IMR-90 (cell line): ENCODE results near the gene NPS. TPM values are rescaled to one million over a fixed set of nuclear protein-coding genes. Genes with fewer than 3 reads are reported as not detected.

Source experiments
- ATAC-seq: fragments of 200-7000 bp; cut with Tn5 transposase; 2 replicates; pipeline ENCODE4 v1.9.1; 2020; ENCODE audit warnings: low read depth, mild to moderate bottlenecking, moderate library complexity
- BruUV-seq: library from RNA; stranded (reverse); fragments of 400-500 nt; replicated peaks from 2 replicates; lab custom pipeline; 2021; lab: Mats Ljungman, UMichigan
- CTCF ChIA-PET: fragments of 300-600 bp; formaldehyde crosslinking; extraction: SDS; loops from one replicate; lab custom pipeline; 2021; ENCODE audit warnings: antibody characterized with exemption; lab: Yijun Ruan, JAX
- POLR2A ChIA-PET: fragments of 300-600 bp; sonication (Branson Sonifier 250); formaldehyde crosslinking; loops from one replicate; lab custom pipeline; 2022; ENCODE audit warnings: antibody characterized with exemption; ENCODE audit not compliant: unreplicated experiment; lab: Charles Lee
- DNase-seq: peaks from one replicate; pipeline ENCODE4 v3.0.0; 2013
- H2AFZ ChIP-seq: replicated peaks from 2 replicates; pipeline ENCODE3; 2013; ENCODE audit warnings: low read length, mild to moderate bottlenecking; ENCODE audit not compliant: poor library complexity
- H2AK5ac ChIP-seq: 2 replicates; pipeline ENCODE4 v1.6.1; 2013; ENCODE audit warnings: low read depth, low read length, inconsistent platforms
- H2AK9ac ChIP-seq: replicated peaks from 2 replicates; pipeline ENCODE3; 2013; ENCODE audit warnings: mild to moderate bottlenecking, low read depth, low read length, moderate library complexity; ENCODE audit not compliant: poor library complexity
- H2BK120ac ChIP-seq: 2 replicates; pipeline ENCODE4 v1.6.1; 2013; ENCODE audit warnings: low read depth, low read length, inconsistent platforms
- H2BK15ac ChIP-seq: 3 replicates; pipeline ENCODE4 v1.6.1; 2013; ENCODE audit warnings: low read depth, low read length, inconsistent platforms
- H2BK20ac ChIP-seq: 2 replicates; pipeline ENCODE4 v1.6.1; 2013; ENCODE audit warnings: low read depth, mild to moderate bottlenecking, inconsistent platforms, low read length, moderate library complexity
- H2BK5ac ChIP-seq: 2 replicates; pipeline ENCODE4 v1.6.1; 2013; ENCODE audit warnings: mild to moderate bottlenecking, low read depth, low read length, inconsistent platforms; ENCODE audit not compliant: poor library complexity, severe bottlenecking
- H3K14ac ChIP-seq: replicated peaks from 2 replicates; pipeline ENCODE4 v1.6.1; 2013; ENCODE audit warnings: low read depth, low read length, inconsistent platforms
- H3K18ac ChIP-seq: 2 replicates; pipeline ENCODE4 v1.6.1; 2013; ENCODE audit warnings: low read depth, low read length, control low read depth
- H3K23ac ChIP-seq: 2 replicates; pipeline ENCODE4 v1.6.1; 2013; ENCODE audit warnings: low read depth, low read length, inconsistent platforms
- H3K27ac ChIP-seq: 2 replicates; pipeline ENCODE4 v1.5.1; 2013; ENCODE audit warnings: mild to moderate bottlenecking, control low read depth, low read length; ENCODE audit not compliant: insufficient read depth
- H3K27me3 ChIP-seq: 2 replicates; pipeline ENCODE4 v1.6.1; 2013; ENCODE audit warnings: low read length; ENCODE audit not compliant: control insufficient read depth, insufficient read depth
- H3K36me3 ChIP-seq: 2 replicates; pipeline ENCODE4 v1.6.1; 2013; ENCODE audit warnings: low read length, mixed read lengths; ENCODE audit not compliant: control insufficient read depth, insufficient read depth
- H3K4ac ChIP-seq: 2 replicates; pipeline ENCODE4 v1.6.1; 2013; ENCODE audit warnings: low read depth, low read length, inconsistent platforms
- H3K4me1 ChIP-seq: 2 replicates; pipeline ENCODE4 v1.6.1; 2013; ENCODE audit warnings: low read length, mixed read lengths; ENCODE audit not compliant: control insufficient read depth, insufficient read depth
- H3K4me2 ChIP-seq: 2 replicates; pipeline ENCODE4 v1.6.1; 2013; ENCODE audit warnings: low read depth, mild to moderate bottlenecking, control low read depth, low read length, moderate library complexity
- H3K4me3 ChIP-seq: 2 replicates; pipeline ENCODE4 v1.5.1; 2013; ENCODE audit warnings: low read depth, mild to moderate bottlenecking, control low read depth, low read length, moderate library complexity; ENCODE audit not compliant: insufficient read depth
- H3K56ac ChIP-seq: 2 replicates; pipeline ENCODE4 v1.6.1; 2013; ENCODE audit warnings: low read length, inconsistent platforms; ENCODE audit not compliant: insufficient read depth; ENCODE audit errors: extremely low read depth
- H3K79me1 ChIP-seq, 2 experiments: 2 replicates each; pipeline ENCODE4 v1.6.1; 2013; ENCODE audit warnings: low read length in 2 of 2, inconsistent platforms in 1 of 2, low read depth in 1 of 2
- H3K9ac ChIP-seq: 2 replicates; pipeline ENCODE4 v1.6.1; 2013; ENCODE audit warnings: low read depth, low read length, control low read depth
- H3K9me1 ChIP-seq: 2 replicates; pipeline ENCODE4 v1.6.1; 2013; ENCODE audit warnings: low read length, inconsistent platforms; ENCODE audit not compliant: insufficient read depth
- H3K9me3 ChIP-seq: 2 replicates; pipeline ENCODE4 v1.6.1; 2013; ENCODE audit warnings: low read length; ENCODE audit not compliant: control insufficient read depth, insufficient read depth
- H4K20me1 ChIP-seq: 2 replicates; pipeline ENCODE4 v1.6.1; 2013; ENCODE audit warnings: low read length, inconsistent platforms; ENCODE audit not compliant: insufficient read depth
- H4K5ac ChIP-seq: 2 replicates; pipeline ENCODE4 v1.6.1; 2013; ENCODE audit warnings: mild to moderate bottlenecking, low read depth, low read length, control low read depth
- H4K8ac ChIP-seq, 2 experiments: 2 replicates each; pipeline ENCODE4 v1.6.1; 2013; ENCODE audit warnings: low read depth in 2 of 2, low read length in 2 of 2, control low read depth in 1 of 2, inconsistent platforms in 1 of 2
- H4K91ac ChIP-seq: 2 replicates; pipeline ENCODE4 v1.6.1; 2013; ENCODE audit warnings: low read depth, low read length, inconsistent platforms; ENCODE audit not compliant: insufficient read depth
- BHLHE40 ChIP-seq: fragments of 150-350 bp; IDR thresholded peaks from 2 replicates; pipeline ENCODE4 v1.6.1; 2016; ENCODE audit warnings: mild to moderate bottlenecking, low read depth, low read length
- CEBPB ChIP-seq: IDR thresholded peaks from 2 replicates; pipeline ENCODE4 v1.6.1; 2012; ENCODE audit warnings: low read depth, low read length, improper control_type of control experiment
- FOS ChIP-seq: fragments of 150-350 bp; IDR thresholded peaks from 2 replicates; pipeline ENCODE4 v1.6.1; 2016; ENCODE audit warnings: low read depth, low read length
- MAFK ChIP-seq: IDR thresholded peaks from 2 replicates; pipeline ENCODE4 v1.6.1; 2012; ENCODE audit warnings: low read depth, low read length, improper control_type of control experiment
- MXI1 ChIP-seq: IDR thresholded peaks from 2 replicates; pipeline ENCODE4 v1.6.1; 2012; ENCODE audit warnings: low read depth, mild to moderate bottlenecking, low read length, moderate library complexity, borderline replicate concordance
- POLR2A ChIP-seq: IDR thresholded peaks from 2 replicates; pipeline ENCODE4 v1.6.1; 2012; ENCODE audit warnings: mild to moderate bottlenecking, low read depth, low read length
- RCOR1 ChIP-seq: IDR thresholded peaks from 2 replicates; pipeline ENCODE4 v1.6.1; 2012; ENCODE audit warnings: mild to moderate bottlenecking, low read length, improper control_type of control experiment; ENCODE audit not compliant: insufficient replicate concordance
- RFX5 ChIP-seq: IDR thresholded peaks from 2 replicates; pipeline ENCODE4 v1.8.0; 2012; ENCODE audit warnings: low read depth, mild to moderate bottlenecking, low read length, moderate library complexity
- SMC3 ChIP-seq: fragments of 150-350 bp; IDR thresholded peaks from 2 replicates; pipeline ENCODE4 v1.6.1; 2016; ENCODE audit warnings: low read depth, mild to moderate bottlenecking, antibody characterized with exemption, low read length, moderate library complexity
- WGBS, 2 experiments: methylation state at CpG; one replicate each; pipeline versions ENCODE4 v1.1.5 to v1.1.7; 2013; ENCODE audit warnings: missing lambda C conversion rate in 2 of 2; ENCODE audit not compliant: insufficient read length in 1 of 2; ENCODE audit errors: extremely low coverage in 2 of 2; 5-methylcytosine and 5-hydroxymethylcytosine counted together
- dilution Hi-C: fragments of 300-500 bp; cut with HindIII; formaldehyde crosslinking; loops from one replicate; pipeline ENCODE4 v1.14.3; 2018; ENCODE audit warnings: low sequenced_read_pairs; ENCODE audit not compliant: unreplicated experiment
- in situ Hi-C: fragments of 300-500 bp; cut with MboI; formaldehyde crosslinking; loops from 3 replicates; pipeline ENCODE4 v1.14.3; 2019; ENCODE audit warnings: low sequenced_read_pairs, inconsistent platforms, mixed read lengths
- intact Hi-C: fragments of 100-400 bp; cut with micrococcal nuclease; formaldehyde crosslinking; loops from 2 replicates; pipeline ENCODE4 v1.10.0; 2022
- polyA plus RNA-seq, 3 experiments: library from polyadenylated mRNA; depleted of rRNA; stranded (reverse); fragments of >200 nt; gene quantifications; 2 replicates each; pipeline ENCODE4 v1.2.3, GENCODE V29; 2012; ENCODE audit warnings: low replicate concordance in 1 of 3
- total RNA-seq: library from RNA; depleted of rRNA; stranded (reverse); fragments of >200 nt; gene quantifications from 2 replicates; pipeline ENCODE4 v1.2.3, GENCODE V29; 2012; rRNA removed
- TF ChIP-seq, protein P1 (sequence below): fragments of 150-350 bp; IDR thresholded peaks from 2 replicates; pipeline ENCODE4 v1.6.1; 2017; ENCODE audit warnings: mild to moderate bottlenecking, antibody characterized with exemption, low read length, low read depth

Gene NPS
- total and polyA plus RNA-seq, 2 of the 4 experiments (the other 2 are of a cell fraction) = not detected

DNA sequence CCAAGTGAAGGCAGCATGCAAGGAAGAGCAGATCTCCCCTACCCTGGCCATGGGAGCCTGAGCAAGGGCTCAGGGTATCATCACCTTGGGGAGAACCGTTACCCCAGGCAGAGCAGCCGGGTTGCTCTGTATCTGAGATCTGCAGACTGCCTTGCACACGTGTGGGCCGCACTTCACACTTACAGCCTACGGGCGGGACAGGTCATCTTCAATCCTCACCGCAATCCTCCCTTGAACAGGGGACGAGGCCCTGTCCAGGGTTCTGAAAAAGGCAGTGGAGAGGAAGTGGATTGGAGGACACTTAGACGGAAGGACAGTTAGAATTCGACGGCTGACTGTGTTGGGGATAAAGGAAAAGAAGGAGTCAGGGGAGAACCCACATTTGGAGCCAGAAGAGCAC is 51.4 kb downstream of the NPS start:
- Histone ChIP-seq H2AFZ (no peak overlapping the region), H3K9me1 (no peaks in the 10 kb centered on the region), H2BK5ac (no peak overlapping the region), H3K9me3 (peaks cover 22% of the 10 kb centered on the region), H2BK20ac (no peak overlapping the region), H3K27me3 (no peaks in the 10 kb centered on the region), H3K23ac (no peak overlapping the region), H3K4ac (no peak overlapping the region), H4K5ac (no peak overlapping the region), H3K4me2 (no peak overlapping the region), H2BK15ac (no peak overlapping the region), H3K18ac (no peak overlapping the region), H3K14ac (no peak overlapping the region), H4K20me1 (no peaks in the 10 kb centered on the region), H3K27ac (no peak overlapping the region), H3K56ac (no peak overlapping the region), H4K91ac (no peak overlapping the region), H3K4me3 (no peak overlapping the region), H2AK5ac (no peak overlapping the region), H3K4me1 (no peaks in the 10 kb centered on the region), H3K79me1 (no peaks in the 10 kb centered on the region), H3K36me3 (no peaks in the 10 kb centered on the region), H2AK9ac (no peak overlapping the region), H3K9ac (no peak overlapping the region), H4K8ac (no peak overlapping the region), H2BK120ac (no peak overlapping the region)
- TF ChIP-seq, protein P1, sequence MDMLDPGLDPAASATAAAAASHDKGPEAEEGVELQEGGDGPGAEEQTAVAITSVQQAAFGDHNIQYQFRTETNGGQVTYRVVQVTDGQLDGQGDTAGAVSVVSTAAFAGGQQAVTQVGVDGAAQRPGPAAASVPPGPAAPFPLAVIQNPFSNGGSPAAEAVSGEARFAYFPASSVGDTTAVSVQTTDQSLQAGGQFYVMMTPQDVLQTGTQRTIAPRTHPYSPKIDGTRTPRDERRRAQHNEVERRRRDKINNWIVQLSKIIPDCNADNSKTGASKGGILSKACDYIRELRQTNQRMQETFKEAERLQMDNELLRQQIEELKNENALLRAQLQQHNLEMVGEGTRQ = no peak
- no peak for TF ChIP-seq MXI1
- no peak for TF ChIP-seq RFX5
- TF ChIP-seq BHLHE40 = no peak
- no peak for TF ChIP-seq CEBPB
- TF ChIP-seq SMC3 = no peak
- TF ChIP-seq MAFK = no peak
- no peak for TF ChIP-seq FOS
- no peak for TF ChIP-seq POLR2A
- TF ChIP-seq RCOR1 = no peak
- intact Hi-C loops = no loop called here
- BruUV-seq = no TSS peak
- 24% methylated on average over 3 of the region's 11 CpGs; no CpG with 5 or more reads in 1 of the 2 experiments for WGBS, 2 experiments
- POLR2A ChIA-PET = no interaction called here
- DNase-seq = no peak
- dilution Hi-C loops = no loop called here
- in situ Hi-C loops = no loop called here
- ATAC-seq = no peak
- CTCF ChIA-PET = no interaction called here

Other genes starting within 250 kb of the NPS start
- gene FOXI2, start 187.9 kb downstream of the NPS start, total RNA-seq = not detected in 2 replicates
- gene FOXI2, start 187.9 kb downstream of the NPS start, polyA plus RNA-seq (2012; rRNA removed) = not detected in 2 replicates